Erythroblast (primary cell): ENCODE measurements around the gene CRABP2.

ENCODE experiments used
- GATA1 ChIP-seq: IDR thresholded peaks from 2 replicates; pipeline ENCODE4 v1.6.1; 2011; ENCODE audit warnings: low read depth, mild to moderate bottlenecking, control low read depth, low read length, moderate library complexity
- POLR2A ChIP-seq: IDR thresholded peaks from 2 replicates; pipeline ENCODE4 v1.6.1; 2011; ENCODE audit warnings: mild to moderate bottlenecking, low read length

DNA sequence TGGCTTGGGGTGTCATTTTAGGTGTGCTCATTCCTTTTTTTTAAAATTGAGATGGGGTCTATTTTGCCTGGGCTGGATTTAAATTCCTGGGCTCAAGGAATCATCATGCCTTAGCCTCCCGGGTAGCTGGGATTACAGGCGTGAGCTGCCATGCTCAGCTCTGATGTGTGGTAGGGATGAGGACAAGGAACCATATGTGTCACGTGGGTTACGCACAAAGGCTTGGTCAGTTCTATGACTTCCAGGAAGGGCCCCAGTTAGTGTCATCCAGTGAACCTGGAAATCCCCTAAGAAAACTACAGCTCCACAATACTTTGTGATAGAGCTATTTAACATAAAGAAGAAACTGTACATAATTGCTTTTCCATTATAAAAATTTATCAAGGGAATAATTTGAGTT is 16.2 kb upstream of the CRABP2 start:
- TF ChIP-seq POLR2A (no peak), GATA1 (no peak)
